HCT116 (cell line): ENCODE measurements around the gene CIRBP. TPM values are rescaled to one million over a fixed set of nuclear protein-coding genes. Genes with fewer than 3 reads are reported as not detected.

ENCODE experiments used
- ATAC-seq: fragments of 200-7000 bp; cut with Tn5 transposase; 2 replicates; pipeline ENCODE4 v1.9.1; 2020; ENCODE audit warnings: mild to moderate bottlenecking, moderate library complexity
- BruUV-seq: library from RNA; stranded (reverse); fragments of 400-500 nt; replicated peaks from 2 replicates; lab custom pipeline; 2021; lab: Mats Ljungman, UMichigan
- CTCF ChIA-PET: fragments of 300-600 bp; sonication (Branson Sonifier 250); formaldehyde crosslinking; loops from one replicate; lab custom pipeline; 2021; ENCODE audit warnings: antibody characterized with exemption; lab: Charles Lee
- POLR2A ChIA-PET: fragments of 300-600, 350-600 bp; sonication (Branson Sonifier 250); formaldehyde crosslinking; loops from one replicate; lab custom pipeline; 2021; ENCODE audit warnings: antibody characterized with exemption; lab: Charles Lee
- RAD21 ChIA-PET, 2 experiments: fragments of 300-600 bp; sonication (Branson Sonifier 250); formaldehyde crosslinking; loops; one replicate each; lab custom pipeline; 2023; ENCODE audit warnings: low total read pairs in 2 of 2; ENCODE audit not compliant: uncharacterized antibody in 2 of 2, unreplicated experiment in 2 of 2, low non-redundant PET in 1 of 2; lab: Charles Lee
- DNase-seq: peaks from one replicate; pipeline ENCODE4 v3.0.0-alpha.2; 2010; ENCODE audit warnings: low read depth, low spot score
- H2AFZ ChIP-seq: fragments of 200-600 bp; shearing (Covaris generic), sonication (generic); 2 replicates; pipeline ENCODE4 v1.6.1; 2017; ENCODE audit warnings: low read depth, mixed run types, mixed read lengths, antibody characterized with exemption, low read length; ENCODE audit not compliant: poor library complexity, severe bottlenecking
- H3K27ac ChIP-seq: 2 replicates; pipeline ENCODE4 v1.5.1; 2012; ENCODE audit warnings: low read depth, low read length
- H3K27me3 ChIP-seq: fragments of 200-600 bp; sonication (generic); 2 replicates; pipeline ENCODE4 v1.6.1; 2016; ENCODE audit warnings: mixed run types, low read length, mixed read lengths; ENCODE audit not compliant: insufficient read depth
- H3K36me3 ChIP-seq, 2 experiments: fragments of 200-500 bp in 1 of 2; fragments of 200-600 bp in 1 of 2; sonication (Bioruptor generic) in 1 of 2; sonication (generic) in 1 of 2; 2 replicates each; pipeline versions ENCODE4 v1.5.1 to v1.6.1; 2014 to 2016; ENCODE audit warnings: low read length in 2 of 2, inconsistent platforms in 1 of 2, mixed read lengths in 1 of 2, mixed run types in 1 of 2; ENCODE audit not compliant: insufficient read depth in 2 of 2, control insufficient read depth in 1 of 2
- H3K4me1 ChIP-seq, 2 experiments: fragments of 200-600 bp in 1 of 2; sonication (generic) in 1 of 2; 2 replicates each; pipeline versions ENCODE4 v1.5.1 to v1.6.1; 2012 to 2017; ENCODE audit warnings: low read length in 2 of 2, inconsistent platforms in 1 of 2, mild to moderate bottlenecking in 1 of 2, mixed read lengths in 1 of 2, mixed run types in 1 of 2, moderate library complexity in 1 of 2; ENCODE audit not compliant: insufficient read depth in 2 of 2, control insufficient read depth in 1 of 2
- H3K4me2 ChIP-seq: fragments of 200-600 bp; sonication (generic); 2 replicates; pipeline ENCODE4 v1.6.1; 2017; ENCODE audit warnings: mixed run types, low read length, mixed read lengths
- H3K4me3 ChIP-seq, 2 experiments: fragments of 200-600 bp in 1 of 2; sonication (generic) in 1 of 2; replicated peaks in 1 of 2; 2 replicates each; pipeline ENCODE4 v1.5.1; 2011 to 2016; ENCODE audit warnings: low read length in 2 of 2, control low read depth in 1 of 2, low read depth in 1 of 2, mild to moderate bottlenecking in 1 of 2, mixed read lengths in 1 of 2, mixed run types in 1 of 2
- H3K79me2 ChIP-seq: fragments of 200-600 bp; sonication (generic); 2 replicates; pipeline ENCODE4 v1.6.1; 2017; ENCODE audit warnings: mild to moderate bottlenecking, mixed run types, low read length, moderate library complexity, mixed read lengths; ENCODE audit not compliant: insufficient read depth
- H3K9ac ChIP-seq: fragments of 200-600 bp; sonication (generic); 2 replicates; pipeline ENCODE4 v1.6.1; 2016; ENCODE audit warnings: low read length, mixed read lengths
- H3K9me2 ChIP-seq: fragments of 200-600 bp; sonication (generic), shearing (Covaris generic); 2 replicates; pipeline ENCODE4 v1.6.1; 2017; ENCODE audit warnings: mixed run types, mild to moderate bottlenecking, moderate library complexity; ENCODE audit not compliant: insufficient read depth
- H3K9me3 ChIP-seq, 2 experiments: fragments of 200-500 bp in 1 of 2; fragments of 200-600 bp in 1 of 2; sonication (Bioruptor generic) in 1 of 2; sonication (generic) in 1 of 2; 2 replicates each; pipeline ENCODE4 v1.6.1; 2014 to 2017; ENCODE audit warnings: low read length in 2 of 2, mixed read lengths in 2 of 2, inconsistent platforms in 1 of 2, low read depth in 1 of 2, mild to moderate bottlenecking in 1 of 2, mixed run types in 1 of 2, moderate library complexity in 1 of 2; ENCODE audit not compliant: control insufficient read depth in 1 of 2, insufficient read depth in 1 of 2
- H4K20me1 ChIP-seq: fragments of 200-600 bp; sonication (generic), shearing (Covaris generic); 2 replicates; pipeline ENCODE4 v1.6.1; 2017; ENCODE audit warnings: mixed run types, mild to moderate bottlenecking, moderate library complexity; ENCODE audit not compliant: insufficient read depth
- ATF3 ChIP-seq: IDR thresholded peaks from 2 replicates; pipeline ENCODE4 v1.6.1; 2012
- CEBPB ChIP-seq: IDR thresholded peaks from 2 replicates; pipeline ENCODE4 v1.6.1; 2012; ENCODE audit warnings: low read depth
- EGR1 ChIP-seq: IDR thresholded peaks from 2 replicates; pipeline ENCODE4 v1.6.1; 2012; ENCODE audit warnings: low read depth
- ELF1 ChIP-seq: IDR thresholded peaks from 2 replicates; pipeline ENCODE4 v1.6.1; 2012; ENCODE audit warnings: low read depth, borderline replicate concordance
- EZH2 ChIP-seq: fragments of 200-600 bp; sonication (generic); IDR thresholded peaks from 2 replicates; pipeline ENCODE4 v1.6.1; 2017; ENCODE audit warnings: antibody characterized with exemption, mixed run types
- EZH2phosphoT487 ChIP-seq: fragments of 200-600 bp; IDR thresholded peaks from 2 replicates; pipeline ENCODE4 v1.6.1; 2018; ENCODE audit warnings: antibody characterized with exemption, borderline replicate concordance
- FOSL1 ChIP-seq: IDR thresholded peaks from 2 replicates; pipeline ENCODE4 v1.6.1; 2012; ENCODE audit warnings: low read depth
- MAX ChIP-seq: IDR thresholded peaks from 2 replicates; pipeline ENCODE4 v1.6.1; 2012
- POLR2A ChIP-seq: IDR thresholded peaks from 2 replicates; pipeline ENCODE4 v1.7.0; 2011; ENCODE audit warnings: borderline replicate concordance; ENCODE audit not compliant: insufficient read depth, insufficient read length; ENCODE audit errors: extremely low read depth
- SIN3A ChIP-seq: IDR thresholded peaks from 2 replicates; pipeline ENCODE4 v1.6.1; 2012; ENCODE audit warnings: low read depth
- SP1 ChIP-seq: IDR thresholded peaks from 2 replicates; pipeline ENCODE4 v1.6.1; 2012; ENCODE audit warnings: low read depth
- SRF ChIP-seq: IDR thresholded peaks from 2 replicates; pipeline ENCODE4 v1.6.1; 2012; ENCODE audit warnings: low read depth
- TCF7L2 ChIP-seq: IDR thresholded peaks from 2 replicates; pipeline ENCODE4 v1.7.0; 2011; ENCODE audit warnings: borderline replicate concordance, inconsistent platforms; ENCODE audit not compliant: insufficient read depth, insufficient read length; ENCODE audit errors: extremely low read depth
- ZBTB33 ChIP-seq: IDR thresholded peaks from 2 replicates; pipeline ENCODE4 v1.6.1; 2011; ENCODE audit warnings: mild to moderate bottlenecking, low read length, moderate library complexity; ENCODE audit not compliant: insufficient replicate concordance; ENCODE audit errors: extremely low read depth
- ZNF274 ChIP-seq: fragments of 200-500 bp; sonication (Bioruptor generic); IDR thresholded peaks from 2 replicates; pipeline ENCODE4 v1.6.1; 2014; ENCODE audit warnings: mild to moderate bottlenecking, low read depth, low read length, inconsistent platforms
- intact Hi-C: fragments of 100-400 bp; cut with micrococcal nuclease; formaldehyde crosslinking; loops from 2 replicates; pipeline ENCODE4 v1.10.0; 2022
- total RNA-seq: library from RNA; stranded (reverse); gene quantifications from one replicate; pipeline ENCODE4 v1.2.1, GENCODE V29; 2021; ENCODE audit not compliant: unreplicated experiment
- TF ChIP-seq, protein P1 (sequence below): IDR thresholded peaks from 2 replicates; pipeline ENCODE4 v1.6.1; 2012; ENCODE audit warnings: low read depth
- TF ChIP-seq, protein P2 (sequence below), 3 experiments: fragments of 200-600 bp in 1 of 3; sonication (generic) in 1 of 3; IDR thresholded peaks in 2 of 3; conservative IDR thresholded peaks in 1 of 3; 2 replicates each; pipeline ENCODE4 v1.5.1; 2012 to 2017; ENCODE audit warnings: low read depth in 2 of 3, low read length in 2 of 3, antibody characterized with exemption in 1 of 3, borderline replicate concordance in 1 of 3, control low read depth in 1 of 3, mild to moderate bottlenecking in 1 of 3, mixed read lengths in 1 of 3, mixed run types in 1 of 3, moderate library complexity in 1 of 3; ENCODE audit not compliant: insufficient read depth in 1 of 3

Gene CIRBP
- total RNA-seq, 1 experiment from 2014 or later: 276 TPM

GRCh38 chr19:1264801-1265614 is 4.1 kb upstream of the CIRBP start:
- H3K9me3 ChIP-seq: no peaks in the 10 kb centered on the region
- peak overlapping the region; percentile 97 for H3K4me2 ChIP-seq
- no peak overlapping the region for H2AFZ ChIP-seq
- peak; percentile 15; the same call in 1 of the 2 replicates for ATAC-seq
- intact Hi-C loops: no loop called here
- H3K27me3 ChIP-seq: no peaks in the 10 kb centered on the region
- peak overlapping the region; percentile 99 for H3K27ac ChIP-seq
- BruUV-seq: no TSS peak
- peak overlapping the region; percentile 9 to 34; a peak in 3 of 4 replicates for H3K4me3 ChIP-seq
- ChIA-PET CTCF (interaction anchor here (0.9 to 6.5 kb wide), 6 partner anchors 7 to 44 kb away, joined by 3 to 325 read pairs (median 12); partner anchors contain the start of gene ATP5F1D), POLR2A (interaction anchor here (0.7 to 3.0 kb wide), 7 partner anchors 8 to 172 kb away, joined by 3 to 58 read pairs (median 9); partner anchors contain the start of gene FAM174C), RAD21 (interaction anchor here (2.1 kb wide), 2 partner anchors 20 to 21 kb away, joined by 45 to 51 read pairs; no protein-coding TSS in a partner anchor)
- DNase-seq: no peak
- no peaks in the 10 kb centered on the region for H3K9me2 ChIP-seq
- H4K20me1 ChIP-seq: no peaks in the 10 kb centered on the region
- peaks cover 12% of the 10 kb centered on the region for H3K79me2 ChIP-seq
- H3K9ac ChIP-seq: peak overlapping the region; percentile 54
- H3K36me3 ChIP-seq: no peaks in the 10 kb centered on the region
- H3K4me1 ChIP-seq: peaks cover 49 to 90% of the 10 kb centered on the region in 2 experiments
- TF ChIP-seq EZH2: no peak
- TF ChIP-seq SIN3A: no peak
- TF ChIP-seq EGR1: no peak
- TF ChIP-seq ZBTB33: no peak
- no peak for TF ChIP-seq SP1
- TF ChIP-seq, protein P1, sequence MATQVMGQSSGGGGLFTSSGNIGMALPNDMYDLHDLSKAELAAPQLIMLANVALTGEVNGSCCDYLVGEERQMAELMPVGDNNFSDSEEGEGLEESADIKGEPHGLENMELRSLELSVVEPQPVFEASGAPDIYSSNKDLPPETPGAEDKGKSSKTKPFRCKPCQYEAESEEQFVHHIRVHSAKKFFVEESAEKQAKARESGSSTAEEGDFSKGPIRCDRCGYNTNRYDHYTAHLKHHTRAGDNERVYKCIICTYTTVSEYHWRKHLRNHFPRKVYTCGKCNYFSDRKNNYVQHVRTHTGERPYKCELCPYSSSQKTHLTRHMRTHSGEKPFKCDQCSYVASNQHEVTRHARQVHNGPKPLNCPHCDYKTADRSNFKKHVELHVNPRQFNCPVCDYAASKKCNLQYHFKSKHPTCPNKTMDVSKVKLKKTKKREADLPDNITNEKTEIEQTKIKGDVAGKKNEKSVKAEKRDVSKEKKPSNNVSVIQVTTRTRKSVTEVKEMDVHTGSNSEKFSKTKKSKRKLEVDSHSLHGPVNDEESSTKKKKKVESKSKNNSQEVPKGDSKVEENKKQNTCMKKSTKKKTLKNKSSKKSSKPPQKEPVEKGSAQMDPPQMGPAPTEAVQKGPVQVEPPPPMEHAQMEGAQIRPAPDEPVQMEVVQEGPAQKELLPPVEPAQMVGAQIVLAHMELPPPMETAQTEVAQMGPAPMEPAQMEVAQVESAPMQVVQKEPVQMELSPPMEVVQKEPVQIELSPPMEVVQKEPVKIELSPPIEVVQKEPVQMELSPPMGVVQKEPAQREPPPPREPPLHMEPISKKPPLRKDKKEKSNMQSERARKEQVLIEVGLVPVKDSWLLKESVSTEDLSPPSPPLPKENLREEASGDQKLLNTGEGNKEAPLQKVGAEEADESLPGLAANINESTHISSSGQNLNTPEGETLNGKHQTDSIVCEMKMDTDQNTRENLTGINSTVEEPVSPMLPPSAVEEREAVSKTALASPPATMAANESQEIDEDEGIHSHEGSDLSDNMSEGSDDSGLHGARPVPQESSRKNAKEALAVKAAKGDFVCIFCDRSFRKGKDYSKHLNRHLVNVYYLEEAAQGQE: no peak
- TF ChIP-seq ELF1: no peak
- no peak for TF ChIP-seq SRF
- TF ChIP-seq EZH2phosphoT487: no peak
- TF ChIP-seq FOSL1: no peak
- TF ChIP-seq, protein P2, sequence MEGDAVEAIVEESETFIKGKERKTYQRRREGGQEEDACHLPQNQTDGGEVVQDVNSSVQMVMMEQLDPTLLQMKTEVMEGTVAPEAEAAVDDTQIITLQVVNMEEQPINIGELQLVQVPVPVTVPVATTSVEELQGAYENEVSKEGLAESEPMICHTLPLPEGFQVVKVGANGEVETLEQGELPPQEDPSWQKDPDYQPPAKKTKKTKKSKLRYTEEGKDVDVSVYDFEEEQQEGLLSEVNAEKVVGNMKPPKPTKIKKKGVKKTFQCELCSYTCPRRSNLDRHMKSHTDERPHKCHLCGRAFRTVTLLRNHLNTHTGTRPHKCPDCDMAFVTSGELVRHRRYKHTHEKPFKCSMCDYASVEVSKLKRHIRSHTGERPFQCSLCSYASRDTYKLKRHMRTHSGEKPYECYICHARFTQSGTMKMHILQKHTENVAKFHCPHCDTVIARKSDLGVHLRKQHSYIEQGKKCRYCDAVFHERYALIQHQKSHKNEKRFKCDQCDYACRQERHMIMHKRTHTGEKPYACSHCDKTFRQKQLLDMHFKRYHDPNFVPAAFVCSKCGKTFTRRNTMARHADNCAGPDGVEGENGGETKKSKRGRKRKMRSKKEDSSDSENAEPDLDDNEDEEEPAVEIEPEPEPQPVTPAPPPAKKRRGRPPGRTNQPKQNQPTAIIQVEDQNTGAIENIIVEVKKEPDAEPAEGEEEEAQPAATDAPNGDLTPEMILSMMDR (IDR thresholded peaks at IDR 0.05 in 2 of 3, conservative IDR thresholded peaks at IDR 0.05 in 1 of 3; ENCODE audit: borderline replicate concordance in 1 of 3, insufficient read depth in 1 of 3, low read depth in 2 of 3, low read length in 2 of 3): no peak
- no peak for TF ChIP-seq TCF7L2
- no peak for TF ChIP-seq MAX
- TF ChIP-seq CEBPB: no peak
- no peak for TF ChIP-seq ATF3
- TF ChIP-seq POLR2A: peak; percentile 30
- TF ChIP-seq ZNF274: no peak
